GF-D8 (cell line): ENCODE data around the gene PRR14L.
"Not testable (repeated sequence)": the region's sequence is repeated elsewhere in the genome, so short reads cannot be mapped to it uniquely, and the experiment has no call there.

Experiments used
- DNase-seq: peaks from one replicate; lab custom pipeline; 2025; lab: John Stamatoyannopoulos, UW

Gene PRR14L

GRCh38 chr22:31740314-31740713 is 9.6 kb downstream of the PRR14L start:
- not testable (repeated sequence) for DNase-seq

GRCh38 chr22:31739795-31740201 is 10.1 kb downstream of the PRR14L start:
- peak; percentile 36 for DNase-seq

- no peak for DNase-seq
Measured at GRCh38 chr22:31738566-31738965, 11.4 kb downstream of the PRR14L start.

- DNase-seq, result no peak
Measured at GRCh38 chr22:31737932-31738331, 12.0 kb downstream of the PRR14L start.

- no peak for DNase-seq
Measured at GRCh38 chr22:31736458-31736857, 13.5 kb downstream of the PRR14L start.

GRCh38 chr22:31734512-31734911 is 15.4 kb downstream of the PRR14L start:
- no peak for DNase-seq

GRCh38 chr22:31733580-31734079 is 16.3 kb downstream of the PRR14L start:
- no peak for DNase-seq

GRCh38 chr22:31732089-31732829 is 17.7 kb downstream of the PRR14L start:
- DNase-seq, result no peak

- no peak for DNase-seq
Measured at GRCh38 chr22:31730344-31730711, 19.6 kb downstream of the PRR14L start.

- no peak for DNase-seq
Measured at GRCh38 chr22:31728857-31729256, 21.1 kb downstream of the PRR14L start.

- DNase-seq, result no peak
Measured at GRCh38 chr22:31726692-31727091, 23.2 kb downstream of the PRR14L start.

GRCh38 chr22:31723723-31724122 is 26.2 kb downstream of the PRR14L start:
- no peak for DNase-seq

- DNase-seq, result no peak
Measured at GRCh38 chr22:31719850-31720471, 30.0 kb downstream of the PRR14L start.

GRCh38 chr22:31715147-31715778 is 34.7 kb downstream of the PRR14L start:
- no peak for DNase-seq

GRCh38 chr22:31711226-31711625 is 38.7 kb downstream of the PRR14L start:
- DNase-seq, result not testable (repeated sequence)

GRCh38 chr22:31707519-31707918 is 42.4 kb downstream of the PRR14L start:
- no peak for DNase-seq

- DNase-seq, result peak; percentile 58
Measured at GRCh38 chr22:31695423-31695822, 54.5 kb downstream of the PRR14L start.

GRCh38 chr22:31694046-31694445 is 55.9 kb downstream of the PRR14L start:
- not testable (repeated sequence) for DNase-seq

GRCh38 chr22:31692186-31692886 is 57.6 kb downstream of the PRR14L start:
- peak; percentile 54 for DNase-seq

GRCh38 chr22:31691408-31691807 is 58.5 kb downstream of the PRR14L start:
- no peak for DNase-seq

- no peak for DNase-seq
Measured at GRCh38 chr22:31683181-31684105, 66.5 kb downstream of the PRR14L start.
